Cardiac muscle cell (in vitro differentiated cells and primary cell): ENCODE results near the gene PCDHB12. TPM values are rescaled to one million over a fixed set of nuclear protein-coding genes. Genes with fewer than 3 reads are reported as not detected.
"Not testable (repeated sequence)": the region's sequence is repeated elsewhere in the genome, so short reads cannot be mapped to it uniquely, and the experiment has no call there.

Experiments
- DNase-seq, 2 donors: peaks; one replicate each; pipeline versions ENCODE4 v3.0.0 to v3.0.0-alpha.2; 2010 to 2017; ENCODE audit warnings: low read depth in 1 of 2, low spot score in 1 of 2
- H3K27ac ChIP-seq: fragments of 200-600 bp; sonication (generic); 2 replicates; pipeline ENCODE4 v1.5.1; 2016
- H3K27me3 ChIP-seq: fragments of 200-600 bp; sonication (generic); 2 replicates; pipeline ENCODE4 v1.6.0; 2016; ENCODE audit warnings: control low read depth
- H3K36me3 ChIP-seq: fragments of 200-600 bp; sonication (generic); 2 replicates; pipeline ENCODE4 v1.5.1; 2016; ENCODE audit warnings: control low read depth
- H3K4me1 ChIP-seq: fragments of 200-600 bp; sonication (generic); 2 replicates; pipeline ENCODE4 v1.8.1; 2017; ENCODE audit warnings: low read depth, mild to moderate bottlenecking, mixed run types
- H3K4me3 ChIP-seq: fragments of 200-600 bp; sonication (generic); 2 replicates; pipeline ENCODE4 v1.5.1; 2016; ENCODE audit warnings: mild to moderate bottlenecking
- H3K9me3 ChIP-seq: fragments of 200-600 bp; sonication (generic); 2 replicates; pipeline ENCODE4 v1.5.1; 2017; ENCODE audit warnings: low read depth, mild to moderate bottlenecking, control low read depth
- polyA plus RNA-seq: library from polyadenylated mRNA; unstranded; fragments of >200 nt; fragmentation: Nextera tagmentation; extraction: Ambion mirVana; gene quantifications from 2 replicates; pipeline ENCODE4 v1.2.1, GENCODE V29; 2016
- total RNA-seq: library from RNA; depleted of rRNA; stranded (reverse); fragments of >200 nt; gene quantifications from 2 replicates; pipeline ENCODE4 v1.2.3, GENCODE V29; 2016
- TF ChIP-seq, protein P1 (sequence below): IDR thresholded peaks from 2 replicates; pipeline ENCODE4 v1.5.1; 2012; ENCODE audit warnings: low read depth, mild to moderate bottlenecking, low read length

The PCDHB12 gene
- total and polyA plus RNA-seq, 2 experiments from 2014 or later: 2.1 to 17.7 TPM

DNA sequence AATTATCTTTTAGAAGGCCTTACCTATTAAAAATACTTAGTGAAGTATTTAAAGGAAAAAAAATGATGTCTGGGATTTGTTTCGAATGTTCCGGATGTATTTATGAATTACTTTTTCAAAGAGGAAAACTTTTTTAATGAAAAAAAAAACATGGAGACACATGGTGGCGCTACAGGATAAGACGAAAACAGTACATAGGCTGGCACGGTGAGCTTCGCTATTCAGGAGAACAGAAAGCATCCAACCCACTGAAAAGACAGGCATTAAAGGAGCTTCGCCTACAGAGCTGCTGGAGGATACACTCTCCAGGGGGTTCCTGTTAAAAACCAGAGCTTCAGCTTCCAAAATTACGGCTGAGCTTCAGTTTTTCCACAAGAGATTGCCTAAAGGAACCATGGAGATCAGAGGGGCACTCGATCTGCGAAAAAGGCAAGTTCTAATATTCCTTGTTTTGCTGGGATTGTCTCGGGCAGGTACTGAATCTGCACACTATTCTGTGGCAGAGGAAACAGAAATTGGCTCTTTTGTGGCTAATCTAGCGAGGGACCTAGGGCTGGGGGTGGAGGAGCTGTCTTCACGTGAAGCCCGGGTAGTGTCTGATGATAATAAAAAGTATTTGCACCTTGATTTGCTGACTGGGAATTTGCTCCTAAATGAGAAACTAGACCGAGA, 14.7 kb downstream of the PCDHB12 start, which contains the start of gene PCDHB14:
Gene PCDHB14 (plus strand): TSS at position 232 of the 672 bp plus-strand sequence. CDS start 163 bp downstream, at position 395.
- TF ChIP-seq, protein P1, sequence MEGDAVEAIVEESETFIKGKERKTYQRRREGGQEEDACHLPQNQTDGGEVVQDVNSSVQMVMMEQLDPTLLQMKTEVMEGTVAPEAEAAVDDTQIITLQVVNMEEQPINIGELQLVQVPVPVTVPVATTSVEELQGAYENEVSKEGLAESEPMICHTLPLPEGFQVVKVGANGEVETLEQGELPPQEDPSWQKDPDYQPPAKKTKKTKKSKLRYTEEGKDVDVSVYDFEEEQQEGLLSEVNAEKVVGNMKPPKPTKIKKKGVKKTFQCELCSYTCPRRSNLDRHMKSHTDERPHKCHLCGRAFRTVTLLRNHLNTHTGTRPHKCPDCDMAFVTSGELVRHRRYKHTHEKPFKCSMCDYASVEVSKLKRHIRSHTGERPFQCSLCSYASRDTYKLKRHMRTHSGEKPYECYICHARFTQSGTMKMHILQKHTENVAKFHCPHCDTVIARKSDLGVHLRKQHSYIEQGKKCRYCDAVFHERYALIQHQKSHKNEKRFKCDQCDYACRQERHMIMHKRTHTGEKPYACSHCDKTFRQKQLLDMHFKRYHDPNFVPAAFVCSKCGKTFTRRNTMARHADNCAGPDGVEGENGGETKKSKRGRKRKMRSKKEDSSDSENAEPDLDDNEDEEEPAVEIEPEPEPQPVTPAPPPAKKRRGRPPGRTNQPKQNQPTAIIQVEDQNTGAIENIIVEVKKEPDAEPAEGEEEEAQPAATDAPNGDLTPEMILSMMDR: no peak
- H3K27ac ChIP-seq: no peak within 1 kb of the TSS

DNA sequence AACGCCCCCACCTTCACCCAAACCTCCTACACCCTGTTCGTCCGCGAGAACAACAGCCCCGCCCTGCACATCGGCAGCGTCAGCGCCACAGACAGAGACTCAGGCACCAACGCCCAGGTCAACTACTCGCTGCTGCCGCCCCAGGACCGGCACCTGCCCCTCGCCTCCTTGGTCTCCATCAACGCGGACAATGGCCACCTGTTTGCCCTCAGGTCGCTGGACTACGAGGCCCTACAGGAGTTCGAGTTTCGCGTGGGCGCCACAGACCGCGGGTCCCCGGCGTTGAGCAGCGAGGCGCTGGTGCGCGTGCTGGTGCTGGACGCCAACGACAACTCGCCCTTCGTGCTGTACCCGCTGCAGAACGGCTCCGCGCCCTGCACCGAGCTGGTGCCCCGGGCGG, 16.3 kb downstream of the PCDHB12 start:
- H3K27ac ChIP-seq, H3K4me1 ChIP-seq, DNase-seq, H3K4me3 ChIP-seq, H3K9me3 ChIP-seq, H3K27me3 ChIP-seq, H3K36me3 ChIP-seq: not testable (repeated sequence)

More for the DNA sequence above, 14.7 kb downstream of the PCDHB12 start, which contains the start of gene PCDHB14:
- H3K4me1 ChIP-seq: no peaks in the 10 kb centered on the region
- H3K4me3 ChIP-seq: peak within 1 kb of the TSS; percentile 26
- no peaks in the 10 kb centered on the region for H3K36me3 ChIP-seq
- no peaks in the 10 kb centered on the region for H3K27me3 ChIP-seq
- H3K9me3 ChIP-seq: no peaks in the 10 kb centered on the region
- peak; percentile 27 to 65 for DNase-seq

DNA sequence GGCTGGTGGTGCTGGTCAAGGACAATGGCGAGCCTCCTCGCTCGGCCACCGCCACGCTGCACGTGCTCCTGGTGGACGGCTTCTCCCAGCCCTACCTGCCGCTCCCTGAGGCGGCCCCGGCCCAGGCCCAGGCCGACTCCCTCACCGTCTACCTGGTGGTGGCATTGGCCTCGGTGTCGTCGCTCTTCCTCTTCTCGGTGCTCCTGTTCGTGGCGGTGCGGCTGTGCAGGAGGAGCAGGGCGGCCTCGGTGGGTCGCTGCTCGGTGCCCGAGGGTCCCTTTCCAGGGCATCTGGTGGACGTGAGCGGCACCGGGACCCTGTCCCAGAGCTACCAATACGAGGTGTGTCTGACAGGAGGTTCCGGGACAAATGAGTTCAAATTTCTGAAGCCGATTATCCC, 16.9 kb downstream of the PCDHB12 start:
- not testable (repeated sequence) for H3K4me3 ChIP-seq, DNase-seq, H3K27ac ChIP-seq, H3K27me3 ChIP-seq, H3K4me1 ChIP-seq, H3K36me3 ChIP-seq, H3K9me3 ChIP-seq

DNA sequence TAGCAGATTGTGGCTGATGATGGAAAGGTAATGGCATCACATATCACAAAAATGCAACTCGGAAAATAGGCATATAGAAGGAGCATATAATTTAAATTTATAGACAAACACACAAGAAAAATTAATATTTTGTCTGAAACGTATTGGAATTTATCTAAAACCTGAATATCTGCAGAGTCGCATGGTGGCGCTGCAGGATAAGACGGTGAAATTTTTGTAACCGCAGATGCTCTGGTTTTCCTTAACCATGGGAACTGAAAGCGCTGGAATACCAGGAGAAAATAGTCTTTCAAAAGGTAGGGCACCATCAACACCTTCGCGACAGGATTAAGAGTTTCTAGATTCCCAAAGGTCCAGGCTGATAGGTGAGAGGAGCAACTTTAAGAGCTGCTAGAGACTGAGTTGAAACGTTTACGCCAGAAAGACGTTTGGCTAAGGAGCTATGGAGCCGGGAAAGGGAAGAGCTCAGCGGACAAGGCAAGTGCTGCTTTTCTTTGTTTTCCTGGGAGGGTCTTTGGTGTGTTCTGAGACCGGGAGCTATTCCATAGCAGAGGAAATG, 25.7 kb downstream of the PCDHB12 start:
- Histone ChIP-seq H3K4me1 (no peaks in the 10 kb centered on the region), H3K36me3 (no peaks in the 10 kb centered on the region), H3K9me3 (no peaks in the 10 kb centered on the region), H3K4me3 (no peak overlapping the region), H3K27ac (no peak overlapping the region), H3K27me3 (no peaks in the 10 kb centered on the region)
- peak in 1 of 2 donors; percentile 10 for DNase-seq
- TF ChIP-seq, protein P1: peak; percentile 12

DNA sequence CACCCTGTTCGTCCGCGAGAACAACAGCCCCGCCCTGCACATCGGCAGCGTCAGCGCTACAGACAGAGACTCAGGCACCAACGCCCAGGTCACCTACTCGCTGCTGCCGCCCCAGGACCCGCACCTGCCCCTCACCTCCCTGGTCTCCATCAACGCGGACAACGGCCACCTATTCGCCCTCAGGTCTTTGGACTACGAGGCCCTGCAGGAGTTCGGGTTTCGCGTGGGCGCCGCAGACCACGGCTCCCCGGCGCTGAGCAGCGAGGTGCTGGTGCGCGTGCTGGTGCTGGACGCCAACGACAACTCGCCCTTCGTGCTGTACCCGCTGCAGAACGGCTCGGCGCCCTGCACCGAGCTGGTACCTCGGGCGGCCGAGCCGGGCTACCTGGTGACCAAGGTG, 27.4 kb downstream of the PCDHB12 start:
- H3K36me3 ChIP-seq, DNase-seq, H3K9me3 ChIP-seq, H3K4me3 ChIP-seq, H3K4me1 ChIP-seq, H3K27ac ChIP-seq, H3K27me3 ChIP-seq: not testable (repeated sequence)

DNA sequence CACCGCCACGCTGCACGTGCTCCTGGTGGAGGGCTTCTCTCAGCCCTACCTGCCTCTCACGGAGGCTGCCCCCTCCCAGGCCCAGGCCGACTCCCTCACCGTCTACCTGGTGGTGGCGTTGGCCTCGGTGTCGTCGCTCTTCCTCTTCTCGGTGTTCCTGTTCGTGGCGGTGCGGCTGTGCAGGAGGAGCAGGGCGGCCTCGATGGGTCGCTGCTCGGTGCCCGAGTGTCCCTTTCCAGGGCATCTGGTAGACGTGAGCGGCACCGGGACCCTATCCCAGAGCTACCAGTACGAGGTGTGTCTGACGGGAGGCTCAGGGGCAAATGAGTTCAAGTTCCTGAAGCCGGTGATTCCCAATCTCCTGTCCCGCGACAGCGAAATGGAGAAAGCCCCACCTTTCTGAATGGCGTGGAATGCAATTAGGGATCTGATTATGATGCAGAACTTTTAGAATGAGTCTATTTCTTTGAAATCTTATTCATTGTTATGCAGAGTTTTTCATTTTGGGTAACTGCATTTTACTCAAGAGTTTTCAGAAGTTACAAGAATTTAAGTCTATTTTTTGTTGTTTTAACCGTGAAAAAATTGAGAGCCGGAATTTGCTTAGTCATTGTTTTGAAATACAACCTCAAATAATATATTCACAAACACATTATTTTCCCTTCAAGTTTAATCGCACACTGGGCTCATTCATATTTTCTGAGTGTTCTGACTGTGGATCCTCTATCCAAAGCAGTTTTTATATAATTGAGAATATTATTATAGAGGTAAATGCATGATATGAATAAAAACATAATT, 28.2 kb downstream of the PCDHB12 start:
- H3K36me3 ChIP-seq: no peaks in the 10 kb centered on the region
- TF ChIP-seq, protein P1: no peak
- H3K9me3 ChIP-seq: no peaks in the 10 kb centered on the region
- no peaks in the 10 kb centered on the region for H3K4me1 ChIP-seq
- no peak for DNase-seq
- no peaks in the 10 kb centered on the region for H3K27me3 ChIP-seq
- no peak overlapping the region for H3K4me3 ChIP-seq
- H3K27ac ChIP-seq: no peak overlapping the region

DNA sequence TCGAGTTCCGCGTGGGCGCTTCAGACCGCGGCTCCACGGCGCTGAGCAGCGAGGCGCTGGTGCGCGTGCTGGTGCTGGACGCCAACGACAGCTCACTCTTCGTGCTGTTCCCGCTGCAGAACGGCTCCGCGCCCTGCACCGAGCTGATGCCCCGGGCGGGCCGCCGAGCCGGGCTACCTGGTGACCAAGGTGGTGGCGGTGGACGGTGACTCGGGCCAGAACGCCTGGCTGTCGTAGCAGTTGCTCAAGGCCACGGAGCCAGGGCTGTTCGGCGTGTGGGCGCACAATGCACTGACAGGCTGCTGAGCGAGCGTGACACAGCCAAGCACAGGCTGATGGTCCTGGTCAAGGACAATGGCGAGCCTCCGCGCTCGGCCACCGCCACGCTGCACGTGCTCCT, 33.0 kb downstream of the PCDHB12 start:
- Histone ChIP-seq H3K27ac (no peak overlapping the region), H3K4me3 (no peak overlapping the region), H3K27me3 (no peaks in the 10 kb centered on the region), H3K4me1 (no peaks in the 10 kb centered on the region), H3K9me3 (no peaks in the 10 kb centered on the region), H3K36me3 (no peaks in the 10 kb centered on the region)
- no peak for DNase-seq
- TF ChIP-seq, protein P1: no peak
